Measurements from ENCODE around the gene SPIRE2.
A peak's percentile ranks its signal among the peaks of the same experiment; 100 is the strongest.
"Not testable (repeated sequence)": the region's sequence is repeated elsewhere in the genome, so short reads cannot be mapped to it uniquely, and the experiment has no call there.

The SPIRE2 gene

GRCh38 chr16:89828199-89828869 lies at the start of gene SPIRE2:
Gene SPIRE2 (plus strand): TSS chr16:89828475. CDS start chr16:89828551, 76 bp downstream.
- H3K4me3 Mint-ChIP-seq = peak within 1 kb of the TSS; percentile 59
- H3K4me1 Mint-ChIP-seq = peaks cover 5% of the 10 kb centered on the region
- DNase-seq (peak; percentile 73), ATAC-seq (peak; percentile 86)
- H3K27me3 Mint-ChIP-seq = peaks cover 32% of the 10 kb centered on the region
- H3K9me3 Mint-ChIP-seq = no peaks in the 10 kb centered on the region
- H3K36me3 Mint-ChIP-seq (ENCODE audit: low read depth) = no peaks in the 10 kb centered on the region
- no peak within 1 kb of the TSS for H3K27ac Mint-ChIP-seq

GRCh38 chr16:89779231-89779908 lies 48.9 kb upstream of the SPIRE2 start:
- no peaks in the 10 kb centered on the region for H3K27me3 Mint-ChIP-seq
- DNase-seq (no peak), ATAC-seq (no peak)
- H3K9me3 Mint-ChIP-seq = no peaks in the 10 kb centered on the region
- H3K4me3 Mint-ChIP-seq = no peak overlapping the region
- H3K27ac Mint-ChIP-seq = no peak overlapping the region
- peaks cover 47% of the 10 kb centered on the region for H3K36me3 Mint-ChIP-seq (ENCODE audit: low read depth)
- H3K4me1 Mint-ChIP-seq = peaks cover 1% of the 10 kb centered on the region

GRCh38 chr16:89779909-89780305 lies 48.4 kb upstream of the SPIRE2 start:
- DNase-seq (no peak), ATAC-seq (no peak)
- no peak overlapping the region for H3K4me3 Mint-ChIP-seq
- peaks cover 6% of the 10 kb centered on the region for H3K4me1 Mint-ChIP-seq
- H3K36me3 Mint-ChIP-seq (ENCODE audit: low read depth) = peaks cover 52% of the 10 kb centered on the region
- no peak overlapping the region for H3K27ac Mint-ChIP-seq
- H3K27me3 Mint-ChIP-seq = no peaks in the 10 kb centered on the region
- H3K9me3 Mint-ChIP-seq = no peaks in the 10 kb centered on the region

GRCh38 chr16:89782489-89782888 lies 45.8 kb upstream of the SPIRE2 start:
- H3K36me3 Mint-ChIP-seq (ENCODE audit: low read depth) = peaks cover 59% of the 10 kb centered on the region
- H3K27ac Mint-ChIP-seq = no peak overlapping the region
- H3K4me1 Mint-ChIP-seq = peaks cover 24% of the 10 kb centered on the region

GRCh38 chr16:89783952-89784351 lies 44.3 kb upstream of the SPIRE2 start:
- peaks cover 24% of the 10 kb centered on the region for H3K4me1 Mint-ChIP-seq
- not testable (repeated sequence) for DNase-seq, H3K4me3 Mint-ChIP-seq, H3K27ac Mint-ChIP-seq, H3K9me3 Mint-ChIP-seq, ATAC-seq, H3K27me3 Mint-ChIP-seq
- peaks cover 53% of the 10 kb centered on the region for H3K36me3 Mint-ChIP-seq (ENCODE audit: low read depth)

More at GRCh38 chr16:89782489-89782888, 45.8 kb upstream of the SPIRE2 start:
- DNase-seq (no peak), ATAC-seq (no peak)
- Mint-ChIP-seq H3K27me3 (no peaks in the 10 kb centered on the region), H3K4me3 (no peak overlapping the region), H3K9me3 (no peaks in the 10 kb centered on the region)

- H3K4me1 Mint-ChIP-seq = peaks cover 24% of the 10 kb centered on the region
- H3K27ac Mint-ChIP-seq = no peak overlapping the region
- no peaks in the 10 kb centered on the region for H3K9me3 Mint-ChIP-seq
- no peaks in the 10 kb centered on the region for H3K27me3 Mint-ChIP-seq
- H3K36me3 Mint-ChIP-seq (ENCODE audit: low read depth) = peaks cover 49% of the 10 kb centered on the region
- no peak overlapping the region for H3K4me3 Mint-ChIP-seq
- ATAC-seq (no peak), DNase-seq (no peak)
These were observed 43.9 kb upstream of the SPIRE2 start for GRCh38 chr16:89784406-89784805.

GRCh38 chr16:89785523-89786155 lies 42.6 kb upstream of the SPIRE2 start:
- ATAC-seq = no peak
- Mint-ChIP-seq H3K4me1 (peaks cover 24% of the 10 kb centered on the region), H3K27ac (no peak overlapping the region), H3K4me3 (no peak overlapping the region), H3K9me3 (no peaks in the 10 kb centered on the region), H3K27me3 (no peaks in the 10 kb centered on the region), H3K36me3 (ENCODE audit: low read depth) (peaks cover 45% of the 10 kb centered on the region)
- no peak for DNase-seq

- no peak for ATAC-seq
- Mint-ChIP-seq H3K4me3 (no peak overlapping the region), H3K4me1 (peaks cover 24% of the 10 kb centered on the region), H3K27ac (no peak overlapping the region), H3K36me3 (ENCODE audit: low read depth) (peaks cover 54% of the 10 kb centered on the region), H3K27me3 (no peaks in the 10 kb centered on the region), H3K9me3 (no peaks in the 10 kb centered on the region)
- no peak for DNase-seq
These were observed 41.6 kb upstream of the SPIRE2 start for GRCh38 chr16:89786474-89787364.

GRCh38 chr16:89787365-89787805 lies 40.9 kb upstream of the SPIRE2 start:
- Mint-ChIP-seq H3K9me3 (no peaks in the 10 kb centered on the region), H3K4me3 (no peak overlapping the region), H3K36me3 (ENCODE audit: low read depth) (peaks cover 60% of the 10 kb centered on the region), H3K27ac (no peak overlapping the region), H3K4me1 (peaks cover 24% of the 10 kb centered on the region), H3K27me3 (no peaks in the 10 kb centered on the region)
- DNase-seq (no peak), ATAC-seq (no peak)

GRCh38 chr16:89791278-89791995 lies 36.8 kb upstream of the SPIRE2 start:
- ATAC-seq (no peak), DNase-seq (no peak)
- Mint-ChIP-seq H3K27ac (no peak overlapping the region), H3K27me3 (no peaks in the 10 kb centered on the region), H3K4me1 (peaks cover 6% of the 10 kb centered on the region), H3K9me3 (no peaks in the 10 kb centered on the region), H3K36me3 (ENCODE audit: low read depth) (peaks cover 54% of the 10 kb centered on the region), H3K4me3 (no peak overlapping the region)

- H3K4me3 Mint-ChIP-seq, ATAC-seq, H3K27ac Mint-ChIP-seq, H3K27me3 Mint-ChIP-seq, H3K4me1 Mint-ChIP-seq, H3K9me3 Mint-ChIP-seq: not testable (repeated sequence)
- DNase-seq = peak; percentile 30
- H3K36me3 Mint-ChIP-seq (ENCODE audit: low read depth) = peaks cover 48% of the 10 kb centered on the region
These were observed 35.2 kb upstream of the SPIRE2 start for GRCh38 chr16:89793092-89793491.

- no peak for DNase-seq
- Mint-ChIP-seq H3K27ac (no peak overlapping the region), H3K36me3 (ENCODE audit: low read depth) (peaks cover 54% of the 10 kb centered on the region), H3K9me3 (no peaks in the 10 kb centered on the region), H3K4me1 (no peaks in the 10 kb centered on the region), H3K27me3 (no peaks in the 10 kb centered on the region), H3K4me3 (no peak overlapping the region)
- no peak for ATAC-seq
These were observed 34.3 kb upstream of the SPIRE2 start for GRCh38 chr16:89793955-89794354.

- Mint-ChIP-seq H3K27me3 (no peaks in the 10 kb centered on the region), H3K27ac (no peak overlapping the region), H3K36me3 (ENCODE audit: low read depth) (peaks cover 59% of the 10 kb centered on the region), H3K4me1 (no peaks in the 10 kb centered on the region), H3K4me3 (no peak overlapping the region), H3K9me3 (no peaks in the 10 kb centered on the region)
- DNase-seq (no peak), ATAC-seq (no peak)
These were observed 32.6 kb upstream of the SPIRE2 start for GRCh38 chr16:89795676-89796075.

GRCh38 chr16:89796104-89796503 lies 32.2 kb upstream of the SPIRE2 start:
- no peak for ATAC-seq
- Mint-ChIP-seq H3K9me3 (no peaks in the 10 kb centered on the region), H3K4me1 (no peaks in the 10 kb centered on the region), H3K4me3 (no peak overlapping the region), H3K27ac (no peak overlapping the region), H3K27me3 (no peaks in the 10 kb centered on the region), H3K36me3 (ENCODE audit: low read depth) (peaks cover 57% of the 10 kb centered on the region)
- DNase-seq = no peak

All from activated naive CD8-positive, alpha-beta T cell treated with anti-CD3 and anti-CD28 coated beads, Interleukin-2, amount 50 U/mL, for 24 hours (primary cell).